Stimulated activated CD4-positive, alpha-beta T cell treated with anti-CD3 and anti-CD28 coated beads, Interleukin-12 subunit alpha, Interleukin-12 subunit beta, amount 100 ng/mL, for 4 hours (primary cell): ENCODE results near the gene ATP8B3.
"Not testable (repeated sequence)": the region's sequence is repeated elsewhere in the genome, so short reads cannot be mapped to it uniquely, and the experiment has no call there.

Experiments used
- DNase-seq: peaks from one replicate; pipeline ENCODE4 v3.0.0-alpha.2; 2020

The ATP8B3 gene

GRCh38 chr19:1765904-1766799 is 45.9 kb downstream of the ATP8B3 start:
- DNase-seq, result no peak

GRCh38 chr19:1765232-1765903 is 46.7 kb downstream of the ATP8B3 start:
- no peak for DNase-seq

GRCh38 chr19:1764729-1765128 is 47.3 kb downstream of the ATP8B3 start:
- no peak for DNase-seq

GRCh38 chr19:1763648-1764639 is 48.1 kb downstream of the ATP8B3 start:
- DNase-seq, result no peak

- no peak for DNase-seq
These were observed 49.6 kb downstream of the ATP8B3 start for GRCh38 chr19:1762243-1763117.

GRCh38 chr19:1761528-1762242 is 50.4 kb downstream of the ATP8B3 start:
- DNase-seq, result no peak

GRCh38 chr19:1760786-1761527 is 51.1 kb downstream of the ATP8B3 start:
- DNase-seq, result not testable (repeated sequence)

GRCh38 chr19:1760020-1760419 is 52.1 kb downstream of the ATP8B3 start:
- no peak for DNase-seq

- DNase-seq, result no peak
These were observed 52.8 kb downstream of the ATP8B3 start for GRCh38 chr19:1758959-1759903.

GRCh38 chr19:1758231-1758577 is 53.9 kb downstream of the ATP8B3 start:
- no peak for DNase-seq

- no peak for DNase-seq
These were observed 54.4 kb downstream of the ATP8B3 start for GRCh38 chr19:1757468-1758230.

GRCh38 chr19:1756705-1757465 is 55.2 kb downstream of the ATP8B3 start:
- no peak for DNase-seq

- no peak for DNase-seq
These were observed 55.8 kb downstream of the ATP8B3 start for GRCh38 chr19:1756264-1756663.

- no peak for DNase-seq
These were observed 56.5 kb downstream of the ATP8B3 start for GRCh38 chr19:1755467-1756171.

- no peak for DNase-seq
These were observed 57.2 kb downstream of the ATP8B3 start for GRCh38 chr19:1754636-1755466.

GRCh38 chr19:1754018-1754635 is 57.9 kb downstream of the ATP8B3 start:
- no peak for DNase-seq
